Suprapubic skin (tissue), 4 donors: ENCODE results near the gene PRSS37. TPM values are rescaled to one million over a fixed set of nuclear protein-coding genes. Genes with fewer than 3 reads are reported as not detected.

ENCODE experiments used
- DNase-seq, 2 donors: peaks; one replicate each; pipeline ENCODE4 v3.0.0-alpha.2; 2019; ENCODE audit warnings: low spot score in 2 of 2
- H3K27ac ChIP-seq: fragments of 200-600 bp; sonication (generic); one replicate; pipeline ENCODE4 v1.5.1; 2019
- H3K27me3 ChIP-seq: fragments of 200-600 bp; sonication (generic); one replicate; pipeline ENCODE4 v1.5.1; 2019
- H3K36me3 ChIP-seq: fragments of 200-600 bp; sonication (generic); one replicate; pipeline ENCODE4 v1.5.1; 2019
- H3K4me1 ChIP-seq: fragments of 200-600 bp; sonication (generic); one replicate; pipeline ENCODE4 v1.5.1; 2019
- H3K4me3 ChIP-seq: fragments of 200-600 bp; sonication (generic); one replicate; pipeline ENCODE4 v1.5.1; 2019; ENCODE audit warnings: mild to moderate bottlenecking
- H3K9me3 ChIP-seq: fragments of 200-600 bp; sonication (generic); one replicate; pipeline ENCODE4 v1.5.1; 2019
- EP300 ChIP-seq: sonication (generic); formaldehyde crosslinking; IDR thresholded peaks from one replicate; pipeline ENCODE4 v1.6.1; 2017; ENCODE audit warnings: antibody characterized with exemption
- POLR2A ChIP-seq, 2 donors: fragments of 450-650 bp; IDR thresholded peaks; one replicate each; pipeline ENCODE4 v1.6.1; 2017; ENCODE audit warnings: antibody characterized with exemption in 2 of 2, mild to moderate bottlenecking in 2 of 2, moderate library complexity in 2 of 2
- POLR2AphosphoS5 ChIP-seq, 3 donors: sonication (generic); formaldehyde crosslinking; IDR thresholded peaks; one replicate each; pipeline ENCODE4 v1.6.1; 2017; ENCODE audit warnings: antibody characterized with exemption in 3 of 3
- WGBS: methylation state at CpG from one replicate; pipeline ENCODE4 v1.1.5; 2018; 5-methylcytosine and 5-hydroxymethylcytosine counted together
- total RNA-seq, 4 donors: library from RNA; depleted of rRNA; stranded (reverse); fragments of >200 nt; gene quantifications; one replicate each; pipeline ENCODE4 v1.1.0, GENCODE V29; 2016
- TF ChIP-seq, protein P1 (sequence below), 2 donors: fragments of 200-600 bp in 1 of 2; fragments of 450-650 bp in 1 of 2; sonication (generic) in 1 of 2; IDR thresholded peaks; one replicate each; pipeline ENCODE4 v1.5.1; 2016 to 2019; ENCODE audit warnings: antibody characterized with exemption in 2 of 2, mild to moderate bottlenecking in 1 of 2, moderate library complexity in 1 of 2

PRSS37 gene
- total RNA-seq, 4 donors from 2014 or later = not detected

DNA sequence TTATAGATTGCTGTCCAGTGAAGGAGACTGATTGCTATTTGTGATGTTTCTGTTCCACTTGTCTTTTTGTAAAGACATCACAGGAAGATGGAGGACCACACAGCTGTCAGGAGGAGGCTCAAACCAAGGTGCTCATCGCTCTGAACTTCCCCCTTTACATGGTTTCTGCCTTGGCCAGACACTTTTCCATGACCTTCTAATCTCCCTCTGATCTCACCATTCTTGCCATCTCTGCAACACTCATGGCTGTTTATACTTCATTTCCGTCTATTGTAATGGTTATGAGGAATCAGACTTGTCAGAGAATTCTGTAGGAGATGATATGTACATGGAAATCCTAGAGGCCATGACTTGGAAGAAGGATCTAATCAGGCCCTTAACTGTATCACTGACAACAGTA is 53.0 kb downstream of the PRSS37 start:
- Histone ChIP-seq H3K4me3 (no peak overlapping the region), H3K27ac (no peak overlapping the region), H3K9me3 (no peaks in the 10 kb centered on the region), H3K36me3 (peaks cover 22% of the 10 kb centered on the region), H3K27me3 (no peaks in the 10 kb centered on the region), H3K4me1 (peaks cover 4% of the 10 kb centered on the region)
- no peak for DNase-seq
- 92% methylated on average over 2 of the region's 2 CpGs for WGBS
- TF ChIP-seq, protein P1, sequence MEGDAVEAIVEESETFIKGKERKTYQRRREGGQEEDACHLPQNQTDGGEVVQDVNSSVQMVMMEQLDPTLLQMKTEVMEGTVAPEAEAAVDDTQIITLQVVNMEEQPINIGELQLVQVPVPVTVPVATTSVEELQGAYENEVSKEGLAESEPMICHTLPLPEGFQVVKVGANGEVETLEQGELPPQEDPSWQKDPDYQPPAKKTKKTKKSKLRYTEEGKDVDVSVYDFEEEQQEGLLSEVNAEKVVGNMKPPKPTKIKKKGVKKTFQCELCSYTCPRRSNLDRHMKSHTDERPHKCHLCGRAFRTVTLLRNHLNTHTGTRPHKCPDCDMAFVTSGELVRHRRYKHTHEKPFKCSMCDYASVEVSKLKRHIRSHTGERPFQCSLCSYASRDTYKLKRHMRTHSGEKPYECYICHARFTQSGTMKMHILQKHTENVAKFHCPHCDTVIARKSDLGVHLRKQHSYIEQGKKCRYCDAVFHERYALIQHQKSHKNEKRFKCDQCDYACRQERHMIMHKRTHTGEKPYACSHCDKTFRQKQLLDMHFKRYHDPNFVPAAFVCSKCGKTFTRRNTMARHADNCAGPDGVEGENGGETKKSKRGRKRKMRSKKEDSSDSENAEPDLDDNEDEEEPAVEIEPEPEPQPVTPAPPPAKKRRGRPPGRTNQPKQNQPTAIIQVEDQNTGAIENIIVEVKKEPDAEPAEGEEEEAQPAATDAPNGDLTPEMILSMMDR (IDR thresholded peaks at IDR 0.05) = no peak
- TF ChIP-seq POLR2AphosphoS5 (IDR thresholded peaks at IDR 0.05) (no peak), EP300 (no peak), POLR2A (IDR thresholded peaks at IDR 0.05) (no peak)

Other genes starting within 250 kb of the PRSS37 start
- 10 to 100 TPM; 12.5 to 45.2 (median 17.9) TPM for gene DENND11, start 139.3 kb downstream of the PRSS37 start, total RNA-seq
- gene WEE2, start 133.1 kb downstream of the PRSS37 start, total RNA-seq = not detected
- gene SSBP1, start 103.1 kb downstream of the PRSS37 start, total RNA-seq = 100 to 1,000 TPM in 2 of 4 donors, 10 to 100 TPM in 2; 71.8 to 105 (median 92.8) TPM
- 1 to 10 TPM; 1.1 to 7.5 (median 3.4) TPM for gene TAS2R3, start 77.4 kb downstream of the PRSS37 start, total RNA-seq
- 1 to 10 TPM in 2 of 4 donors, under 1 TPM in 2; 0.19 to 6.0 (median 2.0) TPM for gene TAS2R4, start 64.8 kb downstream of the PRSS37 start, total RNA-seq
- gene TAS2R5, start 51.3 kb downstream of the PRSS37 start, total RNA-seq = 10 to 100 TPM in 1 of 4 donors, 1 to 10 TPM in 3; 1.1 to 11.3 (median 3.9) TPM
- gene OR9A4, start 74.9 kb upstream of the PRSS37 start, total RNA-seq = not detected
- gene CLEC5A, start 105.5 kb upstream of the PRSS37 start, total RNA-seq = 1 to 10 TPM; 2.2 to 5.4 (median 3.9) TPM
- not detected for gene TAS2R38, start 132.3 kb upstream of the PRSS37 start, total RNA-seq
- under 1 TPM; 0.16 to 0.49 (median 0.23) TPM for gene MGAM, start 154.4 kb upstream of the PRSS37 start, total RNA-seq